Immature natural killer cell (primary cell): Measurements from ENCODE around the gene C1orf159. TPM values are rescaled to one million over a fixed set of nuclear protein-coding genes. Genes with fewer than 3 reads are reported as not detected.

Experiments used
- DNase-seq, 3 donors: peaks; one replicate each; pipeline ENCODE4 v3.0.0; 2022; ENCODE audit warnings: mixed read lengths in 1 of 3
- H3K27ac Mint-ChIP-seq, 6 donors: one replicate each; pipeline ENCODE4 v1.8.0; 2020; ENCODE audit warnings: mixed read lengths in 6 of 6, mild to moderate bottlenecking in 5 of 6, inconsistent platforms in 4 of 6, moderate library complexity in 3 of 6
- H3K27me3 Mint-ChIP-seq, 3 donors: one replicate each; pipeline ENCODE4 v1.8.0; 2020 to 2021; ENCODE audit warnings: low read depth in 3 of 3, mild to moderate bottlenecking in 3 of 3, mixed read lengths in 3 of 3, moderate library complexity in 3 of 3, inconsistent platforms in 1 of 3
- H3K36me3 Mint-ChIP-seq, 3 donors: one replicate each; pipeline ENCODE4 v1.8.0; 2020; ENCODE audit warnings: mixed read lengths in 3 of 3, inconsistent platforms in 2 of 3, mild to moderate bottlenecking in 2 of 3
- H3K4me1 Mint-ChIP-seq, 2 donors: one replicate each; pipeline ENCODE4 v1.8.0; 2020; ENCODE audit warnings: inconsistent platforms in 2 of 2, mild to moderate bottlenecking in 2 of 2, mixed read lengths in 2 of 2, moderate library complexity in 1 of 2
- H3K4me3 Mint-ChIP-seq, 5 donors: one replicate each; pipeline ENCODE4 v1.8.0; 2020; ENCODE audit warnings: mild to moderate bottlenecking in 5 of 5, mixed read lengths in 5 of 5, inconsistent platforms in 3 of 5, moderate library complexity in 3 of 5
- H3K9me3 Mint-ChIP-seq, 6 donors: one replicate each; pipeline ENCODE4 v1.8.0; 2020; ENCODE audit warnings: mild to moderate bottlenecking in 6 of 6, mixed read lengths in 6 of 6, inconsistent platforms in 4 of 6, moderate library complexity in 3 of 6
- polyA plus RNA-seq, 3 donors: library from polyadenylated mRNA; unstranded; fragments of 300-500 nt; fragmentation: Illumina TruSeq; gene quantifications; one replicate each; pipeline ENCODE4 v1.2.3, GENCODE V29; 2021

Gene C1orf159
- polyA plus RNA-seq, 3 donors from 2014 or later: 0.99 to 7.5 (median 4.1) TPM

- peaks cover 0 to 3% (median 0%) of the 10 kb centered on the region in 3 donors for H3K36me3 Mint-ChIP-seq
- no peak overlapping the region for H3K4me3 Mint-ChIP-seq
- H3K27ac Mint-ChIP-seq: no peak overlapping the region
- H3K9me3 Mint-ChIP-seq: no peaks in the 10 kb centered on the region
- peaks cover 0 to 2% of the 10 kb centered on the region in 2 donors for H3K4me1 Mint-ChIP-seq
- no peak for DNase-seq
- H3K27me3 Mint-ChIP-seq: peaks cover 0 to 1% (median 0%) of the 10 kb centered on the region in 3 donors
Measured at GRCh38 chr1:1093610-1093943, 22.3 kb downstream of the C1orf159 start.

- peaks cover 0 to 2% of the 10 kb centered on the region in 2 donors for H3K4me1 Mint-ChIP-seq
- peaks cover 0 to 3% (median 0%) of the 10 kb centered on the region in 3 donors for H3K36me3 Mint-ChIP-seq
- no peak overlapping the region for H3K4me3 Mint-ChIP-seq
- no peaks in the 10 kb centered on the region for H3K9me3 Mint-ChIP-seq
- no peak for DNase-seq
- peaks cover 0 to 1% (median 0%) of the 10 kb centered on the region in 3 donors for H3K27me3 Mint-ChIP-seq
- H3K27ac Mint-ChIP-seq: no peak overlapping the region
Measured at GRCh38 chr1:1092894-1093609, 22.8 kb downstream of the C1orf159 start.

DNA sequence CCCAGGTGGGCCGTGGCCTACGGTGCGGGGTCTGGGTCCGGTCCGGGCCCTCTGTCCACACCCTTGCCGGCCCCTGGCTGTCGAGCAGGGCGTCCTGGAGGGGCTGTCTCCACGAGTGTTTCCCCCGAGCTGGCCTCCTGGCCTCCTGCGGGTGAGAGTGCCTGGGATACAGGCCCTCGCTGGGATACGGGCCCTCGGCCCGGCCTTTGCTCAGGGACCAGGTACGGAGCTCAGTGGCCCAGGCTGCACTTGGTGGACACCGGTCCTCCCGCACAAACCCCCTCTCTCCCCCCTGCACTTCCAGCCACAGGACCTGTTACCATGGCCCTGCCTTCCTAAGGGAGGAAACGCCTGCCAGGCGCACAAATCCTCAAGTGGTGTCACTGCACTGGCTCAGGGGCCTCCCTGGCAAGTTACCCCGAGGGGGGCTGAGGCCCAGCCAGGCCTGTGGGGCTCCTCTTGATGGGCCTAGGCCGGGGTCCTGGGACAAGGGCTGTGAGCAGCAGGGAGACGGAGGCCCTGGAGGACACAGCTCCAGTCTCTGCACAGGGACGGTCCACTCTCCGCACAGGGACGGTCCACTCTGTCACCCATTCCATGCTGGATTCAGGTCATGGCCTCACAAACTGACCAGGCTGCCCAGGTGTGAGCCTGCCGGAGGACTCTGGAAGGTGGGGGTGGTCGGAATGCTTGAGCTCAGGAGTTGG lies 23.6 kb downstream of the C1orf159 start:
- no peak for DNase-seq
- peaks cover 0 to 1% (median 0%) of the 10 kb centered on the region in 3 donors for H3K27me3 Mint-ChIP-seq
- H3K27ac Mint-ChIP-seq: no peak overlapping the region
- H3K4me3 Mint-ChIP-seq: no peak overlapping the region
- peaks cover 0 to 2% of the 10 kb centered on the region in 2 donors for H3K4me1 Mint-ChIP-seq
- peaks cover 0 to 3% (median 0%) of the 10 kb centered on the region in 3 donors for H3K36me3 Mint-ChIP-seq
- H3K9me3 Mint-ChIP-seq: no peaks in the 10 kb centered on the region

DNA sequence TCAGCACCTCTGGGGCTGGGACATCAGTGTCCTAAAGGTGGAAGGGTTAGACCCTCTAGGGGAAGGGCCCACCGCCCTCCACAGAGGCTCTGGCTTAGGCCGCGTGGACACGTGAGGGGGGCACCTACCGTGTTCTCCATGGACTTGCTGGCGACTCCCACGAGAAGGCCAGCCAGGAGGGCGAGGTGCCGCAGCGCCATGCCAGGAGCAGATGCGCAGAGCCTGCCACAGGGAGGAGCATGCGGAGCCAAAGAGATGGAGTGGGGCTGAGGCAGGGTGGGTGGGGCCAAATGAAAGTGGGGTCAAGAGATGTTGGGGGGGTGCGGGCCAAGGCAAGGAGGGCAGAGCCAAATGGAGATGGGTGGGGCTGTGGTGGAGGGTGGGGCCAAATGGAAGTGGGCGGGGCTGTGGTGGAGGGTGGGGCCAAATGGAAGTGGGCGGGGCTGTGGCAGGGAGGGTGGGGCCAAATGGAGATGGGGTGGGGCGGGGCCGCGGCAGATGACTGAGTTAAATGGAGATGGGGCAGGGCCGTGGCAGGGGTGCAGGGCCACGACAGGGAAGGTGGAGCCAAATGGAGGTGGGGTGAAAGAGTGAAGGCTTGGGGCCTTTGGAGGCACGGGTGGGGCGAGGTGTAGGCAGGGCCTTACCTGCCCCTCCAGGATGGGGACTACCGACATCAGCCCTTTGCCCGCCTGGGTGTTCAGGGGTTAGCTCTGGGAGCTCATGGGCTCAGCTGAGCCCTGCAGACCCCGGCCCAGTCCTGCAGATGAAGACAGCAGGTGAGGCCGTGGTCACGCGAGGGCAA lies 24.3 kb downstream of the C1orf159 start:
- Mint-ChIP-seq H3K27me3 (peaks cover 0 to 1% (median 0%) of the 10 kb centered on the region in 3 donors), H3K4me3 (no peak overlapping the region), H3K36me3 (peaks cover 0 to 3% (median 0%) of the 10 kb centered on the region in 3 donors), H3K9me3 (no peaks in the 10 kb centered on the region), H3K27ac (no peak overlapping the region), H3K4me1 (peaks cover 0 to 2% of the 10 kb centered on the region in 2 donors)
- DNase-seq: no peak

GRCh38 chr1:1090424-1091343 lies 25.2 kb downstream of the C1orf159 start:
- H3K4me1 Mint-ChIP-seq: peaks cover 0 to 2% of the 10 kb centered on the region in 2 donors
- no peaks in the 10 kb centered on the region for H3K9me3 Mint-ChIP-seq
- no peak for DNase-seq
- H3K36me3 Mint-ChIP-seq: peaks cover 0 to 3% (median 0%) of the 10 kb centered on the region in 3 donors
- no peak overlapping the region for H3K4me3 Mint-ChIP-seq
- no peak overlapping the region for H3K27ac Mint-ChIP-seq
- H3K27me3 Mint-ChIP-seq: peaks cover 0 to 1% (median 0%) of the 10 kb centered on the region in 3 donors

- no peak for DNase-seq
- Mint-ChIP-seq H3K4me1 (peaks cover 0 to 2% of the 10 kb centered on the region in 2 donors), H3K36me3 (peaks cover 0 to 3% (median 0%) of the 10 kb centered on the region in 3 donors), H3K27ac (no peak overlapping the region), H3K27me3 (peaks cover 0 to 1% (median 0%) of the 10 kb centered on the region in 3 donors), H3K9me3 (no peaks in the 10 kb centered on the region), H3K4me3 (no peak overlapping the region)
Measured at GRCh38 chr1:1089731-1090423, 26.0 kb downstream of the C1orf159 start.

DNA sequence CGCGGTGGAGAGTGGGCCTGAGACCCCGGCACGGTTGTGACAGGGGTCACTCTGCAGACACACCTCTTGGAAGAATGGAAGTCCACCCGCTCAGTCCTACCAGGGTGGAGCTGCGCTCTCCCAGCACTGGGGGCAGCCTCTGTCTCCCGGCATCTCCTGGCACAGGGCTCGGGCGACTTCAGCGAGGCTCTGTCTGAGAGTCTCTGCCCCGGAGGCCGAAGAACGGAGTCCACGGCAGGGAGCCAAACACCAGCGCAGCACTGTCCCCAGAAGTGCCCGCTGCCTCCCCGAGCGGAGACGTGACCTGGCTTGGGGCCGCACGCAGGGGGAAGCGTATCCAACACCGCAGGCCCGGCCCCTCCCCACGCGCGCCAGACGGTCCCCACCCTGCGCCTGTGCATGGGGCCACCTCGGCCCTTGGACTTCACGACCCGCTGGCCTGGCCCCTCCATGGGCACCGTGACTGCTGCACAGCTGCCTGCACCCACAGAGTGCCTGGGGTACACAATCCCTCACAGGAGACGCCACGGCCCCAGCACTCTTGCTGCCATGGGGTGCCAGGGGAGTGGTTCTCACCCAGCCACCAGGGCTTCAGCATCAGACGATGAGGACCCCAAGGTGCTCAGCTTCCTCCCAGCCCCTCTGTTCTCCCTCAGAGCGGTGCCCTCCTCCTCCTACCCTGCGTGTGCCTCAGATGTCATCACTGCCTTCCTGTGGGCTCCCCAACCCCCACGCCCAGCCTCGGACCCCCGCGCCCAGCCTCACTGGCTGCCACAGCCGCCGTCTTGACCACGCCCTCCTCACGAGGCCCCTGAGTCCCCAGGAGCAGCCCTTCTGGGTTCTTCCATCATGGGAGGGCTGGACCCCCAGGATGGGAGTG lies 26.8 kb downstream of the C1orf159 start:
- Mint-ChIP-seq H3K4me1 (peaks cover 0 to 2% of the 10 kb centered on the region in 2 donors), H3K4me3 (no peak overlapping the region), H3K36me3 (peaks cover 0 to 3% (median 0%) of the 10 kb centered on the region in 3 donors), H3K9me3 (no peaks in the 10 kb centered on the region), H3K27ac (no peak overlapping the region), H3K27me3 (peaks cover 0 to 1% (median 0%) of the 10 kb centered on the region in 3 donors)
- no peak for DNase-seq

DNA sequence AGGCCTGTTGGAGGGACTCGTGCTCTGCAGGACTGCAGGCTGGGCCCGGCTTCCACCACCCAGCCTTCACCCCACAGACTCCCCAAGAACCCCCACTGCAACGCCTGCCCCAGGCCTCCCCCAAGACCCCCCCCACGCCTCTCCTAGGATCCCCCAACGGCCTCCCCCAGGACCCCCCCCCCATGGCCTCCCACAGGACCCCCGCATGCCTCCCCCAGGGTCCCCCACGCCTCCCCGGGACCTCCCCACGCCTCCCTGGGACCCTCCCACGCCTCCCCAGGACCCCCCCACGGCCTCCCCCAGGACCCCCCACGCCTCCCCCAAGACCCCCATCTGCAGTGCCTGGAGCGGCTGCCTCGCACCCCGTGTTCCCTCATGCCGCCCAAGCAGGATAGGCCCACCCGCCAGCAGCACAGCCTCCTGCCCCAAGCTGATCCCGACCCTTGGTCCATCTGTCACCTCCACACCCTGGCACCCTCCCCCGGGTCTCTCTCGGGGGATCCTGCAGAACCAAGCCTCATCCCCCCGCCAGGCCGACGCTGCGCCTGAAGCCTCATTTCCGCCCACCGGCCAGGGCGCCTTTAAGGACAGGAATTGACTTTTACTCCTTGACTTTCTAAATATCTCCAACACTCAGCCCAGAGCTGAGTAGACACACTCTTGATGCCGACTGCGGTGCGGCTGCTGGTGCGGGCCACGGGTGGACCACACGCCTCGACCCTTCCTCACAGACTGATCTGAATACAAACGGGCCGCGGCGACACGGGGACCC lies 27.7 kb downstream of the C1orf159 start:
- no peak overlapping the region for H3K27ac Mint-ChIP-seq
- H3K4me3 Mint-ChIP-seq: no peak overlapping the region
- no peak for DNase-seq
- peaks cover 0 to 1% (median 0%) of the 10 kb centered on the region in 3 donors for H3K27me3 Mint-ChIP-seq
- H3K9me3 Mint-ChIP-seq: no peaks in the 10 kb centered on the region
- peaks cover 0 to 3% (median 0%) of the 10 kb centered on the region in 3 donors for H3K36me3 Mint-ChIP-seq
- peaks cover 0 to 2% of the 10 kb centered on the region in 2 donors for H3K4me1 Mint-ChIP-seq

- Mint-ChIP-seq H3K36me3 (no peaks in the 10 kb centered on the region), H3K27me3 (no peaks in the 10 kb centered on the region), H3K27ac (no peak overlapping the region), H3K4me3 (no peak overlapping the region), H3K9me3 (no peaks in the 10 kb centered on the region), H3K4me1 (no peaks in the 10 kb centered on the region)
- no peak for DNase-seq
Measured at GRCh38 chr1:1087351-1088028, 28.4 kb downstream of the C1orf159 start.

DNA sequence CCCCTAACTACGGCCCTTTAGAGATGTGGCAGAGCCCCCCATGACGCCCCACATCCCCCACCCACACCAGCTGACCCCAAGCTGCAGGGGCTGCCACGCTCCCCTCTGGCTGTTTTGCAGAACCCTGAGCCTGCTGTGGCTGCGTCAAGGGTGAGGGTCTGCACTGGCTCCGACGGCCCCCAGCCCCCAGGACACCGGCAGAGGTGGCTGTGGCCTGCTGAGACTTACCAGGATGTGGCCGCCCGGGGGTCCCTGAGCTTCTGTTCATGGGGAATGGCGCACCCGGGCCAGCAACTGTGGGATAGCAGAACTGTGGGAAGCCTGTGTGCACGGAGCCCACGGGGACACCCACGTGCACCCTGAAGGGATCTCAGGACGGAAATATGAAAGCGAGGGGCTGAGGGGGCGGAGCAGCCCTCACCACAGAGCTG lies 29.0 kb downstream of the C1orf159 start:
- peaks cover 0 to 3% (median 0%) of the 10 kb centered on the region in 3 donors for H3K27me3 Mint-ChIP-seq
- no peaks in the 10 kb centered on the region for H3K9me3 Mint-ChIP-seq
- H3K36me3 Mint-ChIP-seq: no peaks in the 10 kb centered on the region
- no peaks in the 10 kb centered on the region for H3K4me1 Mint-ChIP-seq
- H3K4me3 Mint-ChIP-seq: no peak overlapping the region
- no peak overlapping the region for H3K27ac Mint-ChIP-seq
- DNase-seq: no peak
